GM21717 (cell line): ENCODE data around the gene ACKR1.
A peak's percentile ranks its signal among the peaks of the same experiment; 100 is the strongest.

Source experiments
- ATAC-seq: cut with Tn5 transposase; IDR thresholded peaks from one replicate; pipeline ENCODE4 v1.9.1; 2021; ENCODE audit warnings: mild to moderate bottlenecking, moderate library complexity; ENCODE audit not compliant: unreplicated experiment

ACKR1 gene

GRCh38 chr1:159204161-159205141 is at the start of gene ACKR1:
Gene ACKR1 (plus strand): TSS chr1:159204875. CDS start chr1:159204960, 85 bp downstream.
- no peak for ATAC-seq

- ATAC-seq = peak; percentile 95
Measured at GRCh38 chr1:159161001-159161718, 43.5 kb upstream of the ACKR1 start.

- ATAC-seq = no peak
Measured at GRCh38 chr1:159161719-159162026, 43.0 kb upstream of the ACKR1 start.

- ATAC-seq = no peak
Measured at GRCh38 chr1:159162516-159163265, 42.0 kb upstream of the ACKR1 start.

GRCh38 chr1:159163614-159164228 is 41.0 kb upstream of the ACKR1 start:
- no peak for ATAC-seq

- ATAC-seq = no peak
Measured at GRCh38 chr1:159168043-159168442, 36.6 kb upstream of the ACKR1 start.

- ATAC-seq = no peak
Measured at GRCh38 chr1:159170639-159171038, 34.0 kb upstream of the ACKR1 start.

- no peak for ATAC-seq
Measured at GRCh38 chr1:159171254-159171687, 33.4 kb upstream of the ACKR1 start, which contains the start of gene CADM3. Gene CADM3 (plus strand): TSS chr1:159171615. CDS start chr1:159171766, 151 bp downstream.

GRCh38 chr1:159171688-159172501 is 32.8 kb upstream of the ACKR1 start:
- no peak for ATAC-seq

- ATAC-seq = no peak
Measured at GRCh38 chr1:159172614-159173291, 31.9 kb upstream of the ACKR1 start.

GRCh38 chr1:159173320-159173719 is 31.4 kb upstream of the ACKR1 start:
- no peak for ATAC-seq

GRCh38 chr1:159175571-159175970 is 29.1 kb upstream of the ACKR1 start:
- no peak for ATAC-seq

- no peak for ATAC-seq
Measured at GRCh38 chr1:159177272-159177907, 27.3 kb upstream of the ACKR1 start.

GRCh38 chr1:159179906-159180305 is 24.8 kb upstream of the ACKR1 start:
- no peak for ATAC-seq

- no peak for ATAC-seq
Measured at GRCh38 chr1:159180516-159180915, 24.2 kb upstream of the ACKR1 start.

GRCh38 chr1:159181328-159182024 is 23.2 kb upstream of the ACKR1 start:
- ATAC-seq = no peak

GRCh38 chr1:159184201-159184600 is 20.5 kb upstream of the ACKR1 start:
- ATAC-seq = no peak

- no peak for ATAC-seq
Measured at GRCh38 chr1:159185121-159185520, 19.6 kb upstream of the ACKR1 start.
